GM18508 (cell line): Measurements from ENCODE around the gene UTP11.

Experiments
- ATAC-seq: cut with Tn5 transposase; IDR thresholded peaks from one replicate; pipeline ENCODE4 v1.9.1; 2021; ENCODE audit warnings: moderate number of reproducible peaks; ENCODE audit not compliant: insufficient read depth, unreplicated experiment

The UTP11 gene

GRCh38 chr1:38000529-38001455 lies 11.7 kb upstream of the UTP11 start:
- ATAC-seq: no peak

GRCh38 chr1:38003261-38004250 lies 9.0 kb upstream of the UTP11 start:
- ATAC-seq: no peak

- no peak for ATAC-seq
These were observed 8.0 kb upstream of the UTP11 start for GRCh38 chr1:38004284-38005108.

GRCh38 chr1:38005195-38006007 lies 7.1 kb upstream of the UTP11 start, which contains the start of gene FHL3:
Gene FHL3 (minus strand): TSS chr1:38005514. CDS start chr1:37999412, 6,102 bp downstream.
- no peak for ATAC-seq

GRCh38 chr1:38006008-38006828 lies 6.3 kb upstream of the UTP11 start:
- no peak for ATAC-seq

- ATAC-seq: no peak
These were observed 3.3 kb upstream of the UTP11 start for GRCh38 chr1:38009088-38009840.

GRCh38 chr1:38009841-38010180 lies 2.7 kb upstream of the UTP11 start:
- ATAC-seq: no peak

- ATAC-seq: no peak
These were observed 691 bp downstream of the UTP11 start for GRCh38 chr1:38013227-38013622.

GRCh38 chr1:38014171-38014570 lies 1.6 kb downstream of the UTP11 start:
- ATAC-seq: no peak

- ATAC-seq: no peak
These were observed 2.3 kb downstream of the UTP11 start for GRCh38 chr1:38014724-38015424.

- no peak for ATAC-seq
These were observed 3.6 kb downstream of the UTP11 start for GRCh38 chr1:38015978-38016725.

GRCh38 chr1:38018864-38019343 lies 6.4 kb downstream of the UTP11 start:
- no peak for ATAC-seq

GRCh38 chr1:38020396-38020795 lies 7.9 kb downstream of the UTP11 start:
- no peak for ATAC-seq

- no peak for ATAC-seq
These were observed 9.4 kb downstream of the UTP11 start for GRCh38 chr1:38021969-38022368.

- no peak for ATAC-seq
These were observed 10.3 kb downstream of the UTP11 start for GRCh38 chr1:38022810-38023209.

GRCh38 chr1:38025233-38025632 lies 12.7 kb downstream of the UTP11 start:
- no peak for ATAC-seq
